ENCODE measurements around the gene FIGN. TPM values are rescaled to one million over a fixed set of nuclear protein-coding genes. Genes with fewer than 3 reads are reported as not detected.

The FIGN gene
- polyA plus RNA-seq, 1 donor, result 1.3 TPM

- DNase-seq, result no peak
- no peaks in the 10 kb centered on the region for H3K27me3 ChIP-seq (ENCODE audit: control insufficient read depth, insufficient read depth, low read length)
- WGBS (ENCODE audit: insufficient coverage, low lambda C conversion rate), result 88% methylated on average over 2 of the region's 4 CpGs
- H3K36me3 ChIP-seq (ENCODE audit: control insufficient read depth, insufficient read depth, low read length), result no peaks in the 10 kb centered on the region
- H3K4me1 ChIP-seq (ENCODE audit: control insufficient read depth, insufficient read depth, low read length), result no peaks in the 10 kb centered on the region
- no peak overlapping the region for H3K27ac ChIP-seq (ENCODE audit: low read length)
- H3K9me3 ChIP-seq (ENCODE audit: control insufficient read depth, low read depth, low read length), result no peaks in the 10 kb centered on the region
- no peak overlapping the region for H3K4me3 ChIP-seq (ENCODE audit: low read length)
These were observed 130.8 kb downstream of the FIGN start for GRCh38 chr2:163604941-163605555.

DNA sequence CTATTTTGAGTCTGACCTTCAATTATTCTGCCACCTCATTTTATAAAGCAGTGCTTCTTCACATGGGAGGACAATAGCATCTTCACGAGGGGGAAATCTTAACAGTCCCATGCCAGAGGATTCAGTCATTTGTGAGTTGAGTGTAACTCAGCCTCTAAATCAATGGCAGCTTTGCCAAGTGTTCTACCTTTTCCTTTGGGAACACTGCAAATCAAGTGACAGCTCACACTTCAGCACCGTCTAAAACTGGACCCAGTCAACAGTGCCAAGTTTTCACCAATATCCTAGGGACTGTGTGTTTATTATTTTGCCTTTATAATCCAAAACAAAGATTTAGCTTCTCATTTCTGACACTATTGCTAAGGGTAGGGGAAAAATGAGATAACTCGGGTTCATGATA is 133.6 kb downstream of the FIGN start:
- 100% methylated on average over 1 of the region's 3 CpGs for WGBS (ENCODE audit: insufficient coverage, low lambda C conversion rate)
- no peaks in the 10 kb centered on the region for H3K9me3 ChIP-seq (ENCODE audit: control insufficient read depth, low read depth, low read length)
- no peak for DNase-seq
- no peaks in the 10 kb centered on the region for H3K4me1 ChIP-seq (ENCODE audit: control insufficient read depth, insufficient read depth, low read length)
- no peak overlapping the region for H3K27ac ChIP-seq (ENCODE audit: low read length)
- H3K36me3 ChIP-seq (ENCODE audit: control insufficient read depth, insufficient read depth, low read length), result no peaks in the 10 kb centered on the region
- H3K4me3 ChIP-seq (ENCODE audit: low read length), result no peak overlapping the region
- H3K27me3 ChIP-seq (ENCODE audit: control insufficient read depth, insufficient read depth, low read length), result no peaks in the 10 kb centered on the region

DNA sequence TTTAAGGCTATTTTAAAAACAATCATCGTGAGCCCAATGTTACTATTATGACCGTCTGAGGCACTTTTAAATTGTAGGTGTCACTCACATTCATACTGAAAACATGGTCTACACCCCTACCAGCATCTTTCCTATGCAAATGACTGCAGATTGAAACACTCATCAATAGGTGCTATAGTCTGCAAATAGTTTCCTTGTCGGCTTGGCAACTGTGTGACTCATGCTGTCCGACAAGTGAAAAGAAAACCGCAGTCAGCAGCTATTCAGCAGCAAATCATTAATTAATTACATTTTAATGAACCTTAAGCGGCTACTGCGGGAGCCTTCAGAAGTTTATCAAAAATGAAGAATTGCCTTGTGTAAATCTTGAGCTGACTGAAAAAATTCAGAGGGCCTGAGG is 134.4 kb downstream of the FIGN start:
- no peak for DNase-seq
- 93% methylated on average over 3 of the region's 7 CpGs for WGBS (ENCODE audit: insufficient coverage, low lambda C conversion rate)
- H3K4me3 ChIP-seq (ENCODE audit: low read length), result no peak overlapping the region
- no peaks in the 10 kb centered on the region for H3K4me1 ChIP-seq (ENCODE audit: control insufficient read depth, insufficient read depth, low read length)
- no peaks in the 10 kb centered on the region for H3K36me3 ChIP-seq (ENCODE audit: control insufficient read depth, insufficient read depth, low read length)
- no peak overlapping the region for H3K27ac ChIP-seq (ENCODE audit: low read length)
- no peaks in the 10 kb centered on the region for H3K9me3 ChIP-seq (ENCODE audit: control insufficient read depth, low read depth, low read length)
- H3K27me3 ChIP-seq (ENCODE audit: control insufficient read depth, insufficient read depth, low read length), result no peaks in the 10 kb centered on the region

GRCh38 chr2:163600801-163601200 is 135.0 kb downstream of the FIGN start:
- WGBS (ENCODE audit: insufficient coverage, low lambda C conversion rate), result 92% methylated on average over 2 of the region's 3 CpGs
- Histone ChIP-seq H3K4me3 (ENCODE audit: low read length) (no peak overlapping the region), H3K36me3 (ENCODE audit: control insufficient read depth, insufficient read depth, low read length) (no peaks in the 10 kb centered on the region), H3K27ac (ENCODE audit: low read length) (no peak overlapping the region), H3K27me3 (ENCODE audit: control insufficient read depth, insufficient read depth, low read length) (no peaks in the 10 kb centered on the region), H3K9me3 (ENCODE audit: control insufficient read depth, low read depth, low read length) (no peaks in the 10 kb centered on the region), H3K4me1 (ENCODE audit: control insufficient read depth, insufficient read depth, low read length) (no peaks in the 10 kb centered on the region)
- DNase-seq, result no peak

- no peak for DNase-seq
- Histone ChIP-seq H3K4me3 (ENCODE audit: low read length) (no peak overlapping the region), H3K4me1 (ENCODE audit: control insufficient read depth, insufficient read depth, low read length) (no peaks in the 10 kb centered on the region), H3K9me3 (ENCODE audit: control insufficient read depth, low read depth, low read length) (no peaks in the 10 kb centered on the region), H3K27me3 (ENCODE audit: control insufficient read depth, insufficient read depth, low read length) (no peaks in the 10 kb centered on the region), H3K36me3 (ENCODE audit: control insufficient read depth, insufficient read depth, low read length) (no peaks in the 10 kb centered on the region), H3K27ac (ENCODE audit: low read length) (no peak overlapping the region)
- 29% methylated on average over 1 of the region's 2 CpGs for WGBS (ENCODE audit: insufficient coverage, low lambda C conversion rate)
These were observed 140.8 kb downstream of the FIGN start for GRCh38 chr2:163595028-163595427.

DNA sequence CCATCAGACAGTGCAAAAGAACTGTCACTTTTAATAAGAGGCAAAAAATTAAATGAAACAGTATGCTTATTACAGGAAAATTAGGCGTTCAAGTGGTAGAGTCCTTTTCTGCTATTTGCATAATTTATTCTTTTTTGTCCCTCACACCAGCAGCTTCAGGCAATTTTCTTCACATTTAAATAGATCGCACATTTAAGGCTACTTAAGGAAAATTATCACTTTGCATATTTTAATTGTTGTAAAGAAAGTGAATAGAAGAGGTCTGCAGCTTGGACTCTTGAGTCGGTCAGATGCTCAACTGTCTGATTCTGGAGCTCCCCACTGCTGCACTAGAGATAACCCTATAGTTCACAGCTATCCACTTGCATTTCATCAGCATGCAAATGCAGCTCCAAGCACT is 141.3 kb downstream of the FIGN start:
- DNase-seq, result no peak
- WGBS (ENCODE audit: insufficient coverage, low lambda C conversion rate), result 88% methylated on average over 2 of the region's 3 CpGs

GRCh38 chr2:163593982-163594381 is 141.8 kb downstream of the FIGN start:
- no peak for DNase-seq
- H3K4me1 ChIP-seq (ENCODE audit: control insufficient read depth, insufficient read depth, low read length), result no peaks in the 10 kb centered on the region
- no peaks in the 10 kb centered on the region for H3K36me3 ChIP-seq (ENCODE audit: control insufficient read depth, insufficient read depth, low read length)
- no peaks in the 10 kb centered on the region for H3K27me3 ChIP-seq (ENCODE audit: control insufficient read depth, insufficient read depth, low read length)
- H3K27ac ChIP-seq (ENCODE audit: low read length), result no peak overlapping the region
- WGBS (ENCODE audit: insufficient coverage, low lambda C conversion rate), result no CpG with 5 or more reads among the region's 6 CpGs
- H3K4me3 ChIP-seq (ENCODE audit: low read length), result no peak overlapping the region
- H3K9me3 ChIP-seq (ENCODE audit: control insufficient read depth, low read depth, low read length), result no peaks in the 10 kb centered on the region

More for the DNA sequence above, 141.3 kb downstream of the FIGN start:
- Histone ChIP-seq H3K9me3 (ENCODE audit: control insufficient read depth, low read depth, low read length) (no peaks in the 10 kb centered on the region), H3K4me3 (ENCODE audit: low read length) (no peak overlapping the region), H3K4me1 (ENCODE audit: control insufficient read depth, insufficient read depth, low read length) (no peaks in the 10 kb centered on the region), H3K36me3 (ENCODE audit: control insufficient read depth, insufficient read depth, low read length) (no peaks in the 10 kb centered on the region), H3K27me3 (ENCODE audit: control insufficient read depth, insufficient read depth, low read length) (no peaks in the 10 kb centered on the region), H3K27ac (ENCODE audit: low read length) (no peak overlapping the region)

DNA sequence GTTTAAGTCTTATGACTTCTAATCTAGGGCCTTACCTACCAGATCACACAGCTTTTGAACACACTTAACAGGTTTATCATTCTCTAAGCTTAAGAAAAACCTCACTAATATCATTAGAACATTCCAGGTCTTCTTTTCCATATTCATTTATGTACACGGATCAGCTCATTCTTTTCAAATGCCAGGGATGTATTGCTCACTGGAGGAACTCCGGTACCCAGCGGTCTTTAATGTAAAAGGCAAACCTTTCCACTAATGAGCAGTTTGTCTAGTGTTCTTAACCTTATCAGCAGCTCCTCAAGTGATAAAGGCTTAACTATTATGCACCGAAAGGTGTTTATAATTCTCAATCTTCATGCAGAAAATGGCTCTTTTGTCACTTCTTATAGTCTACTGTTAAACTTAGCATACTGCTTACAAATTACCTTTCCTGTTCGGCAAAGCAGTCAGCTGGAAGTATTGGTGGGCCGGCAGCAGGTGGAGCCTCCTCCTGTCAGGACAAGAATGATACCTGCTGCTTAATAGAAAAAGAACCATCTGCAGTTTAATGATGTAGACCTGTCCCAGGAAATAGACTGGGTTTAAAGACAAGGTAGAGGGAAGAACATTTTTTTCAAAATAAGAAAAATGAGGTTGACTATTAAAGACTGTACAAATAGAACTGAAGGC is 142.7 kb downstream of the FIGN start:
- no peak overlapping the region for H3K27ac ChIP-seq (ENCODE audit: low read length)
- no peaks in the 10 kb centered on the region for H3K9me3 ChIP-seq (ENCODE audit: control insufficient read depth, low read depth, low read length)
- no peak overlapping the region for H3K4me3 ChIP-seq (ENCODE audit: low read length)
- no peaks in the 10 kb centered on the region for H3K4me1 ChIP-seq (ENCODE audit: control insufficient read depth, insufficient read depth, low read length)
- H3K27me3 ChIP-seq (ENCODE audit: control insufficient read depth, insufficient read depth, low read length), result no peaks in the 10 kb centered on the region
- H3K36me3 ChIP-seq (ENCODE audit: control insufficient read depth, insufficient read depth, low read length), result no peaks in the 10 kb centered on the region
- WGBS (ENCODE audit: insufficient coverage, low lambda C conversion rate), result 80% methylated on average over 1 of the region's 6 CpGs
- no peak for DNase-seq

GRCh38 chr2:163591461-163591860 is 144.3 kb downstream of the FIGN start:
- DNase-seq, result no peak
- H3K9me3 ChIP-seq (ENCODE audit: control insufficient read depth, low read depth, low read length), result no peaks in the 10 kb centered on the region
- 100% methylated on average over 1 of the region's 3 CpGs for WGBS (ENCODE audit: insufficient coverage, low lambda C conversion rate)
- no peaks in the 10 kb centered on the region for H3K36me3 ChIP-seq (ENCODE audit: control insufficient read depth, insufficient read depth, low read length)
- H3K27me3 ChIP-seq (ENCODE audit: control insufficient read depth, insufficient read depth, low read length), result no peaks in the 10 kb centered on the region
- H3K4me3 ChIP-seq (ENCODE audit: low read length), result no peak overlapping the region
- H3K27ac ChIP-seq (ENCODE audit: low read length), result no peak overlapping the region
- no peaks in the 10 kb centered on the region for H3K4me1 ChIP-seq (ENCODE audit: control insufficient read depth, insufficient read depth, low read length)

DNA sequence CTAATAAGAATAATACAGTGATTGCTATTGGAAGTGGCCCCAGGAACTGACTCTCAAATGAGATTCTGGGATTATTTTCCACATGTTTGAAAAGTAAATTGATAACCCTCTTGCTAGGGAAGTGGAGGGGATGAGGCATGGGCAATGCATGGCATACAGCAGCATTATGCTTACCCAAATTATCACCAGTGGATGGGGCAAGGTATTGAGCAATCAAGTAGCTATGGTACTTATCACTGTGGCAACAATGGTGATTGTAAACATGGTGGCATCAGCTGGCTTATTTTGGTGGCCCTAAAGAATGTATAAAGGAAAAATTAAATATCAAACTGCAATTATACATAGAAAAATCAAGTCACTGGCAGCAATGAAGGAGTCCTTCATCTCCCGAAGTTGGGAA is 155.1 kb downstream of the FIGN start:
- Histone ChIP-seq H3K27me3 (ENCODE audit: control insufficient read depth, insufficient read depth, low read length) (no peaks in the 10 kb centered on the region), H3K27ac (ENCODE audit: low read length) (no peak overlapping the region), H3K4me3 (ENCODE audit: low read length) (no peak overlapping the region), H3K9me3 (ENCODE audit: control insufficient read depth, low read depth, low read length) (no peaks in the 10 kb centered on the region), H3K36me3 (ENCODE audit: control insufficient read depth, insufficient read depth, low read length) (no peaks in the 10 kb centered on the region), H3K4me1 (ENCODE audit: control insufficient read depth, insufficient read depth, low read length) (no peaks in the 10 kb centered on the region)
- DNase-seq, result no peak
- WGBS (ENCODE audit: insufficient coverage, low lambda C conversion rate), result 100% methylated on average over 1 of the region's 1 CpG

- Histone ChIP-seq H3K4me3 (ENCODE audit: low read length) (no peak overlapping the region), H3K4me1 (ENCODE audit: control insufficient read depth, insufficient read depth, low read length) (no peaks in the 10 kb centered on the region), H3K27ac (ENCODE audit: low read length) (no peak overlapping the region), H3K9me3 (ENCODE audit: control insufficient read depth, low read depth, low read length) (no peaks in the 10 kb centered on the region), H3K36me3 (ENCODE audit: control insufficient read depth, insufficient read depth, low read length) (no peaks in the 10 kb centered on the region), H3K27me3 (ENCODE audit: control insufficient read depth, insufficient read depth, low read length) (no peaks in the 10 kb centered on the region)
- 100% methylated on average over 1 of the region's 2 CpGs for WGBS (ENCODE audit: insufficient coverage, low lambda C conversion rate)
- DNase-seq, result no peak
These were observed 161.5 kb downstream of the FIGN start for GRCh38 chr2:163574309-163574708.
